ENCODE measurements around the gene ARAP1.

The ARAP1 gene

GRCh38 chr11:72760539-72761405 is 8.6 kb upstream of the ARAP1 start:
- DNase-seq: no peak

GRCh38 chr11:72759468-72759985 is 7.3 kb upstream of the ARAP1 start:
- DNase-seq: no peak

GRCh38 chr11:72758690-72759389 is 6.6 kb upstream of the ARAP1 start:
- DNase-seq: no peak

- DNase-seq: no peak
These were observed 6.1 kb upstream of the ARAP1 start for GRCh38 chr11:72758304-72758689.

GRCh38 chr11:72755713-72756285 is 3.6 kb upstream of the ARAP1 start:
- no peak for DNase-seq

GRCh38 chr11:72754544-72755155 is 2.4 kb upstream of the ARAP1 start:
- no peak for DNase-seq

GRCh38 chr11:72754149-72754543 is 1.9 kb upstream of the ARAP1 start:
- no peak for DNase-seq

GRCh38 chr11:72753341-72754148 is 1.3 kb upstream of the ARAP1 start:
- DNase-seq: no peak

GRCh38 chr11:72751116-72752087 is 806 bp downstream of the ARAP1 start:
- no peak for DNase-seq

GRCh38 chr11:72750556-72751115 is 1.6 kb downstream of the ARAP1 start:
- no peak for DNase-seq

- DNase-seq: no peak
These were observed 2.1 kb downstream of the ARAP1 start for GRCh38 chr11:72750086-72750485.

- DNase-seq: no peak
These were observed 4.8 kb downstream of the ARAP1 start for GRCh38 chr11:72747289-72747855.

- no peak for DNase-seq
These were observed 5.4 kb downstream of the ARAP1 start for GRCh38 chr11:72746821-72747220.

- DNase-seq: no peak
These were observed 6.2 kb downstream of the ARAP1 start for GRCh38 chr11:72745925-72746550.

- DNase-seq: no peak
These were observed 6.7 kb downstream of the ARAP1 start for GRCh38 chr11:72745511-72745910.

- DNase-seq: no peak
These were observed 7.7 kb downstream of the ARAP1 start for GRCh38 chr11:72744474-72744873.

GRCh38 chr11:72743321-72744221 is 8.6 kb downstream of the ARAP1 start:
- no peak for DNase-seq

GRCh38 chr11:72742513-72743320 is 9.5 kb downstream of the ARAP1 start:
- DNase-seq: no peak
